Measurements from ENCODE around the gene TMEM126A. TPM values are rescaled to one million over a fixed set of nuclear protein-coding genes. Genes with fewer than 3 reads are reported as not detected.

The TMEM126A gene
- total RNA-seq, 2 experiments from 2014 or later = 17.0 to 19.5 TPM

DNA sequence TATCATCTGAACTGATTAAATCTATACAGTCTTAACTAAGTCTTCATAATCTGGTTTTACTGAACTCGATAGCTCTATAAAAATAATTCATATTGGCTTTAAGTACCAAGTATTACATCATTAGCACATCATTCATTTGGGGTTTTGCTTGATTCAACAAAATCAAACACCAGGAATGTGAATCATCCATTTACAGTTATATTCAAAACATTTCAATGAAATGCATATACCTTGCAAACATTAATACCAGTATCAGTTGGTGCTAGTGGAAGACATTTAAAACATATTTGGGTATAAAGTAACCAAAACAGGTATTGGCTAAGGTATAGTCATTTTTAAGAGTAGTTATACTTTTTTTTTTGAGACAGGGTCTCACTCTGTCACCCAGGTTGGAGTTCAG, 50.4 kb downstream of the TMEM126A start:
- H3K4me3 ChIP-seq (ENCODE audit: low read length) = no peak overlapping the region
- Mint-ChIP-seq H3K27me3 (no peaks in the 10 kb centered on the region), H3K4me3 (no peak overlapping the region), H3K36me3 (ENCODE audit: low read depth) (peaks cover 32% of the 10 kb centered on the region), H3K9me3 (no peaks in the 10 kb centered on the region), H3K4me1 (ENCODE audit: low read depth) (peaks cover 27% of the 10 kb centered on the region), H3K27ac (no peak overlapping the region)
- no peak for DNase-seq
- no peak for ATAC-seq (ENCODE audit: poor library complexity)
- H3K9me3 ChIP-seq (ENCODE audit: control insufficient read depth in 1 of 2, insufficient read depth in 1 of 2, low read length in 2 of 2) = no peaks in the 10 kb centered on the region
- H3K27me3 ChIP-seq (ENCODE audit: control insufficient read depth in 1 of 2, insufficient read depth in 2 of 2, low read length in 2 of 2) = no peaks in the 10 kb centered on the region
- peaks cover 8% of the 10 kb centered on the region for H3K4me1 ChIP-seq (ENCODE audit: insufficient read depth, low read length)
- H3K27ac ChIP-seq (ENCODE audit: low read depth in 1 of 2, low read length in 2 of 2) = no peak overlapping the region
- ChIA-PET CTCF (interaction anchor here (1.5 kb wide), 1 partner anchor 17 kb away, joined by 5 read pairs; no protein-coding TSS in a partner anchor), POLR2A (interaction anchor here (3.0 kb wide), 1 partner anchor 126 kb away, joined by 14 read pairs; no protein-coding TSS in a partner anchor)
- TF ChIP-seq CTCF (IDR thresholded peaks at IDR 0.05) = no peak
- no peaks in the 10 kb centered on the region for H3K36me3 ChIP-seq (ENCODE audit: insufficient read depth, low read length)
- intact Hi-C loops (cut with DNase I, micrococcal nuclease) = loop anchor here (5.0 to 10.0 kb wide), 2 partner anchors 124 to 267 kb away; no protein-coding TSS in a partner anchor

- Histone ChIP-seq H3K27ac (ENCODE audit: low read depth in 1 of 2, low read length in 2 of 2) (no peak overlapping the region), H3K4me1 (ENCODE audit: insufficient read depth, low read length) (peaks cover 8% of the 10 kb centered on the region), H3K27me3 (ENCODE audit: control insufficient read depth in 1 of 2, insufficient read depth in 2 of 2, low read length in 2 of 2) (no peaks in the 10 kb centered on the region), H3K9me3 (ENCODE audit: control insufficient read depth in 1 of 2, insufficient read depth in 1 of 2, low read length in 2 of 2) (no peaks in the 10 kb centered on the region), H3K36me3 (ENCODE audit: insufficient read depth, low read length) (no peaks in the 10 kb centered on the region), H3K4me3 (ENCODE audit: low read length) (no peak overlapping the region)
- peaks cover 22% of the 10 kb centered on the region for H3K4me1 Mint-ChIP-seq (ENCODE audit: low read depth)
- H3K27me3 Mint-ChIP-seq = no peaks in the 10 kb centered on the region
- H3K9me3 Mint-ChIP-seq = no peaks in the 10 kb centered on the region
- CTCF ChIA-PET = interaction anchor here (0.6 to 2.3 kb wide), 8 partner anchors 13 to 364 kb away, joined by 3 to 7 read pairs (median 4); partner anchors contain the start of gene CCDC83
- intact Hi-C loops (cut with DNase I, micrococcal nuclease) = loop anchor here (5.0 to 10.0 kb wide), 3 partner anchors 47 to 265 kb away; no protein-coding TSS in a partner anchor
- H3K36me3 Mint-ChIP-seq (ENCODE audit: low read depth) = peaks cover 32% of the 10 kb centered on the region
- peak overlapping the region; percentile 47 for H3K27ac Mint-ChIP-seq
- DNase-seq (peak in 3 of 14 experiments; percentile 11 to 68 (median 30)), ATAC-seq (ENCODE audit: poor library complexity) (peak; percentile 71)
- POLR2A ChIA-PET = interaction anchor here (0.9 to 3.0 kb wide), 8 partner anchors 14 to 1337 kb away, joined by 3 to 14 read pairs (median 4); partner anchors contain the start of genes CCDC89, CREBZF and TMEM135
- no peak for TF ChIP-seq CTCF (IDR thresholded peaks at IDR 0.05)
- peak overlapping the region; percentile 16 for H3K4me3 Mint-ChIP-seq
Observed at GRCh38 chr11:85699957-85700741, 52.4 kb downstream of the TMEM126A start.

- ChIA-PET CTCF (no interaction called here), POLR2A (no interaction called here)
- no peak overlapping the region for H3K4me3 ChIP-seq (ENCODE audit: low read length)
- ATAC-seq (ENCODE audit: poor library complexity) = no peak
- H3K27me3 ChIP-seq (ENCODE audit: control insufficient read depth in 1 of 2, insufficient read depth in 2 of 2, low read length in 2 of 2) = no peaks in the 10 kb centered on the region
- TF ChIP-seq CTCF (IDR thresholded peaks at IDR 0.05) = no peak
- Mint-ChIP-seq H3K9me3 (no peaks in the 10 kb centered on the region), H3K4me3 (no peak overlapping the region), H3K4me1 (ENCODE audit: low read depth) (peaks cover 10% of the 10 kb centered on the region), H3K36me3 (ENCODE audit: low read depth) (peaks cover 21% of the 10 kb centered on the region), H3K27ac (no peak overlapping the region), H3K27me3 (no peaks in the 10 kb centered on the region)
- DNase-seq = no peak
- H3K36me3 ChIP-seq (ENCODE audit: insufficient read depth, low read length) = peaks cover 3% of the 10 kb centered on the region
- intact Hi-C loops (cut with DNase I, micrococcal nuclease) = loop anchor here in 1 of 2 experiments (5.0 kb wide), 1 partner anchor 42 kb away; no protein-coding TSS in a partner anchor
- H3K4me1 ChIP-seq (ENCODE audit: insufficient read depth, low read length) = peaks cover 3% of the 10 kb centered on the region
- H3K27ac ChIP-seq (ENCODE audit: low read depth in 1 of 2, low read length in 2 of 2) = no peak overlapping the region
- H3K9me3 ChIP-seq (ENCODE audit: control insufficient read depth in 1 of 2, insufficient read depth in 1 of 2, low read length in 2 of 2) = no peaks in the 10 kb centered on the region
Observed at GRCh38 chr11:85704967-85705366, 57.2 kb downstream of the TMEM126A start.
